IMR-90 (cell line): ENCODE results near the gene CPAMD8. TPM values are rescaled to one million over a fixed set of nuclear protein-coding genes. Genes with fewer than 3 reads are reported as not detected.

Experiments
- ATAC-seq: fragments of 200-7000 bp; cut with Tn5 transposase; 2 replicates; pipeline ENCODE4 v1.9.1; 2020; ENCODE audit warnings: low read depth, mild to moderate bottlenecking, moderate library complexity
- BruUV-seq: library from RNA; stranded (reverse); fragments of 400-500 nt; replicated peaks from 2 replicates; lab custom pipeline; 2021; lab: Mats Ljungman, UMichigan
- CTCF ChIA-PET: fragments of 300-600 bp; formaldehyde crosslinking; extraction: SDS; loops from one replicate; lab custom pipeline; 2021; ENCODE audit warnings: antibody characterized with exemption; lab: Yijun Ruan, JAX
- POLR2A ChIA-PET: fragments of 300-600 bp; sonication (Branson Sonifier 250); formaldehyde crosslinking; loops from one replicate; lab custom pipeline; 2022; ENCODE audit warnings: antibody characterized with exemption; ENCODE audit not compliant: unreplicated experiment; lab: Charles Lee
- DNase-seq: peaks from one replicate; pipeline ENCODE4 v3.0.0; 2013
- H2AFZ ChIP-seq: replicated peaks from 2 replicates; pipeline ENCODE3; 2013; ENCODE audit warnings: low read length, mild to moderate bottlenecking; ENCODE audit not compliant: poor library complexity
- H2AK5ac ChIP-seq: 2 replicates; pipeline ENCODE4 v1.6.1; 2013; ENCODE audit warnings: low read depth, low read length, inconsistent platforms
- H2AK9ac ChIP-seq: replicated peaks from 2 replicates; pipeline ENCODE3; 2013; ENCODE audit warnings: mild to moderate bottlenecking, low read depth, low read length, moderate library complexity; ENCODE audit not compliant: poor library complexity
- H2BK120ac ChIP-seq: 2 replicates; pipeline ENCODE4 v1.6.1; 2013; ENCODE audit warnings: low read depth, low read length, inconsistent platforms
- H2BK15ac ChIP-seq: 3 replicates; pipeline ENCODE4 v1.6.1; 2013; ENCODE audit warnings: low read depth, low read length, inconsistent platforms
- H2BK20ac ChIP-seq: 2 replicates; pipeline ENCODE4 v1.6.1; 2013; ENCODE audit warnings: low read depth, mild to moderate bottlenecking, inconsistent platforms, low read length, moderate library complexity
- H2BK5ac ChIP-seq: 2 replicates; pipeline ENCODE4 v1.6.1; 2013; ENCODE audit warnings: mild to moderate bottlenecking, low read depth, low read length, inconsistent platforms; ENCODE audit not compliant: poor library complexity, severe bottlenecking
- H3K14ac ChIP-seq: replicated peaks from 2 replicates; pipeline ENCODE4 v1.6.1; 2013; ENCODE audit warnings: low read depth, low read length, inconsistent platforms
- H3K18ac ChIP-seq: 2 replicates; pipeline ENCODE4 v1.6.1; 2013; ENCODE audit warnings: low read depth, low read length, control low read depth
- H3K23ac ChIP-seq: 2 replicates; pipeline ENCODE4 v1.6.1; 2013; ENCODE audit warnings: low read depth, low read length, inconsistent platforms
- H3K27ac ChIP-seq: 2 replicates; pipeline ENCODE4 v1.5.1; 2013; ENCODE audit warnings: mild to moderate bottlenecking, control low read depth, low read length; ENCODE audit not compliant: insufficient read depth
- H3K27me3 ChIP-seq: 2 replicates; pipeline ENCODE4 v1.6.1; 2013; ENCODE audit warnings: low read length; ENCODE audit not compliant: control insufficient read depth, insufficient read depth
- H3K36me3 ChIP-seq: 2 replicates; pipeline ENCODE4 v1.6.1; 2013; ENCODE audit warnings: low read length, mixed read lengths; ENCODE audit not compliant: control insufficient read depth, insufficient read depth
- H3K4ac ChIP-seq: 2 replicates; pipeline ENCODE4 v1.6.1; 2013; ENCODE audit warnings: low read depth, low read length, inconsistent platforms
- H3K4me1 ChIP-seq: 2 replicates; pipeline ENCODE4 v1.6.1; 2013; ENCODE audit warnings: low read length, mixed read lengths; ENCODE audit not compliant: control insufficient read depth, insufficient read depth
- H3K4me2 ChIP-seq: 2 replicates; pipeline ENCODE4 v1.6.1; 2013; ENCODE audit warnings: low read depth, mild to moderate bottlenecking, control low read depth, low read length, moderate library complexity
- H3K4me3 ChIP-seq: 2 replicates; pipeline ENCODE4 v1.5.1; 2013; ENCODE audit warnings: low read depth, mild to moderate bottlenecking, control low read depth, low read length, moderate library complexity; ENCODE audit not compliant: insufficient read depth
- H3K56ac ChIP-seq: 2 replicates; pipeline ENCODE4 v1.6.1; 2013; ENCODE audit warnings: low read length, inconsistent platforms; ENCODE audit not compliant: insufficient read depth; ENCODE audit errors: extremely low read depth
- H3K79me1 ChIP-seq, 2 experiments: 2 replicates each; pipeline ENCODE4 v1.6.1; 2013; ENCODE audit warnings: low read length in 2 of 2, inconsistent platforms in 1 of 2, low read depth in 1 of 2
- H3K9ac ChIP-seq: 2 replicates; pipeline ENCODE4 v1.6.1; 2013; ENCODE audit warnings: low read depth, low read length, control low read depth
- H3K9me1 ChIP-seq: 2 replicates; pipeline ENCODE4 v1.6.1; 2013; ENCODE audit warnings: low read length, inconsistent platforms; ENCODE audit not compliant: insufficient read depth
- H3K9me3 ChIP-seq: 2 replicates; pipeline ENCODE4 v1.6.1; 2013; ENCODE audit warnings: low read length; ENCODE audit not compliant: control insufficient read depth, insufficient read depth
- H4K20me1 ChIP-seq: 2 replicates; pipeline ENCODE4 v1.6.1; 2013; ENCODE audit warnings: low read length, inconsistent platforms; ENCODE audit not compliant: insufficient read depth
- H4K5ac ChIP-seq: 2 replicates; pipeline ENCODE4 v1.6.1; 2013; ENCODE audit warnings: mild to moderate bottlenecking, low read depth, low read length, control low read depth
- H4K8ac ChIP-seq, 2 experiments: 2 replicates each; pipeline ENCODE4 v1.6.1; 2013; ENCODE audit warnings: low read depth in 2 of 2, low read length in 2 of 2, control low read depth in 1 of 2, inconsistent platforms in 1 of 2
- H4K91ac ChIP-seq: 2 replicates; pipeline ENCODE4 v1.6.1; 2013; ENCODE audit warnings: low read depth, low read length, inconsistent platforms; ENCODE audit not compliant: insufficient read depth
- BHLHE40 ChIP-seq: fragments of 150-350 bp; IDR thresholded peaks from 2 replicates; pipeline ENCODE4 v1.6.1; 2016; ENCODE audit warnings: mild to moderate bottlenecking, low read depth, low read length
- CEBPB ChIP-seq: IDR thresholded peaks from 2 replicates; pipeline ENCODE4 v1.6.1; 2012; ENCODE audit warnings: low read depth, low read length, improper control_type of control experiment
- CHD1 ChIP-seq: IDR thresholded peaks from 2 replicates; pipeline ENCODE4 v1.6.1; 2012; ENCODE audit warnings: low read depth, low read length, improper control_type of control experiment
- CTCF ChIP-seq: conservative IDR thresholded peaks from 2 replicates; pipeline ENCODE4 v1.5.1; 2012; ENCODE audit warnings: mild to moderate bottlenecking, low read depth, low read length, improper control_type of control experiment
- ELK1 ChIP-seq: fragments of 150-350 bp; IDR thresholded peaks from 2 replicates; pipeline ENCODE4 v1.6.1; 2016; ENCODE audit warnings: low read depth, mild to moderate bottlenecking, low read length, moderate library complexity, borderline replicate concordance
- FOS ChIP-seq: fragments of 150-350 bp; IDR thresholded peaks from 2 replicates; pipeline ENCODE4 v1.6.1; 2016; ENCODE audit warnings: low read depth, low read length
- MAFK ChIP-seq: IDR thresholded peaks from 2 replicates; pipeline ENCODE4 v1.6.1; 2012; ENCODE audit warnings: low read depth, low read length, improper control_type of control experiment
- MAZ ChIP-seq: IDR thresholded peaks from 2 replicates; pipeline ENCODE4 v1.6.1; 2012; ENCODE audit warnings: low read depth, mild to moderate bottlenecking, low read length, improper control_type of control experiment, moderate library complexity, borderline replicate concordance
- MXI1 ChIP-seq: IDR thresholded peaks from 2 replicates; pipeline ENCODE4 v1.6.1; 2012; ENCODE audit warnings: low read depth, mild to moderate bottlenecking, low read length, moderate library complexity, borderline replicate concordance
- NFE2L2 ChIP-seq: fragments of 150-350 bp; IDR thresholded peaks from 2 replicates; pipeline ENCODE4 v1.6.1; 2016; ENCODE audit warnings: low read depth, mild to moderate bottlenecking, low read length
- POLR2A ChIP-seq: IDR thresholded peaks from 2 replicates; pipeline ENCODE4 v1.6.1; 2012; ENCODE audit warnings: mild to moderate bottlenecking, low read depth, low read length
- RAD21 ChIP-seq: IDR thresholded peaks from 2 replicates; pipeline ENCODE4 v1.6.1; 2012; ENCODE audit warnings: low read length, improper control_type of control experiment
- RCOR1 ChIP-seq: IDR thresholded peaks from 2 replicates; pipeline ENCODE4 v1.6.1; 2012; ENCODE audit warnings: mild to moderate bottlenecking, low read length, improper control_type of control experiment; ENCODE audit not compliant: insufficient replicate concordance
- RFX5 ChIP-seq: IDR thresholded peaks from 2 replicates; pipeline ENCODE4 v1.8.0; 2012; ENCODE audit warnings: low read depth, mild to moderate bottlenecking, low read length, moderate library complexity
- SMC3 ChIP-seq: fragments of 150-350 bp; IDR thresholded peaks from 2 replicates; pipeline ENCODE4 v1.6.1; 2016; ENCODE audit warnings: low read depth, mild to moderate bottlenecking, antibody characterized with exemption, low read length, moderate library complexity
- WGBS, 2 experiments: methylation state at CpG; one replicate each; pipeline versions ENCODE4 v1.1.5 to v1.1.7; 2013; ENCODE audit warnings: missing lambda C conversion rate in 2 of 2; ENCODE audit not compliant: insufficient read length in 1 of 2; ENCODE audit errors: extremely low coverage in 2 of 2; 5-methylcytosine and 5-hydroxymethylcytosine counted together
- dilution Hi-C: fragments of 300-500 bp; cut with HindIII; formaldehyde crosslinking; loops from one replicate; pipeline ENCODE4 v1.14.3; 2018; ENCODE audit warnings: low sequenced_read_pairs; ENCODE audit not compliant: unreplicated experiment
- in situ Hi-C: fragments of 300-500 bp; cut with MboI; formaldehyde crosslinking; loops from 3 replicates; pipeline ENCODE4 v1.14.3; 2019; ENCODE audit warnings: low sequenced_read_pairs, inconsistent platforms, mixed read lengths
- intact Hi-C: fragments of 100-400 bp; cut with micrococcal nuclease; formaldehyde crosslinking; loops from 2 replicates; pipeline ENCODE4 v1.10.0; 2022
- polyA plus RNA-seq, 3 experiments: library from polyadenylated mRNA; depleted of rRNA; stranded (reverse); fragments of >200 nt; gene quantifications; 2 replicates each; pipeline ENCODE4 v1.2.3, GENCODE V29; 2012; ENCODE audit warnings: low replicate concordance in 1 of 3
- total RNA-seq: library from RNA; depleted of rRNA; stranded (reverse); fragments of >200 nt; gene quantifications from 2 replicates; pipeline ENCODE4 v1.2.3, GENCODE V29; 2012
- TF ChIP-seq, protein P1 (sequence below): fragments of 150-350 bp; IDR thresholded peaks from 2 replicates; pipeline ENCODE4 v1.6.1; 2017; ENCODE audit warnings: mild to moderate bottlenecking, antibody characterized with exemption, low read length, low read depth

Gene CPAMD8
- total and polyA plus RNA-seq, 2 of the 4 experiments (the other 2 are of a cell fraction): 0.36 to 0.79 TPM

DNA sequence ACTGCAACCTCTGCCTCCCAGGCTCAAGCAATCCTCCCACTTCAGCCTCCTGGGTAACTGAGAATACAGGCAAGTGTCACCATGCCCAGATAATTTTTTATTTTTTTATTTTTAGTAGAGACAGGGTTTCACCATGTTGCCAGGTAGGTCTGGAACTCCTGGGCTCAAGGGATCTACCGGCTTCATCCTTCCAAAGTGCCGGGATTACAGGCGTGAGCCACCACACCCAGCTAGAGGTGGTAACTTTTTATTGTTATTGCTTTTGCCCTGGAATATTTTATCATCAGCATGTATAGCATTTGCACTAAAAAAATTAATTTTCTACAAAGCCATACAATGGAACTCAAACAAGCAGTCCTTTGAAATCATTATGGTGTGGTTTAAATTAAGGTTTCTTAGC, 34.6 kb upstream of the CPAMD8 start:
- Histone ChIP-seq H4K5ac (no peak overlapping the region), H4K91ac (no peak overlapping the region), H3K27me3 (no peaks in the 10 kb centered on the region), H3K23ac (no peak overlapping the region), H2BK15ac (no peak overlapping the region), H3K18ac (no peak overlapping the region), H4K20me1 (no peaks in the 10 kb centered on the region; the same call in 1 of the 2 replicates), H2AK5ac (no peak overlapping the region), H3K4me3 (no peak overlapping the region), H3K9me3 (peaks cover 17% of the 10 kb centered on the region), H3K56ac (no peak overlapping the region), H3K36me3 (peaks cover 20% of the 10 kb centered on the region), H3K4ac (no peak overlapping the region), H2AFZ (no peak overlapping the region), H2BK5ac (no peak overlapping the region), H2AK9ac (no peak overlapping the region), H3K4me2 (no peak overlapping the region), H4K8ac (no peak overlapping the region), H3K14ac (no peak overlapping the region), H3K4me1 (no peaks in the 10 kb centered on the region), H2BK20ac (no peak overlapping the region), H3K79me1 (peaks cover 37 to 59% of the 10 kb centered on the region in 2 experiments), H2BK120ac (no peak overlapping the region), H3K9me1 (0 out of 2 replicates have a peak, but pooled peaks cover 5% of the 10 kb centered on the region), H3K27ac (no peak overlapping the region), H3K9ac (no peak overlapping the region)
- no peak for ATAC-seq
- CTCF ChIA-PET: interaction anchor here (0.6 kb wide), 1 partner anchor 9 kb away, joined by 8 read pairs; no protein-coding TSS in a partner anchor
- intact Hi-C loops: no loop called here
- no CpG with 5 or more reads among the region's 3 CpGs for WGBS, 2 experiments
- dilution Hi-C loops: no loop called here
- TF ChIP-seq CEBPB: no peak
- no peak for TF ChIP-seq RFX5
- TF ChIP-seq MAFK: no peak
- TF ChIP-seq ELK1: no peak
- TF ChIP-seq POLR2A: no peak
- TF ChIP-seq, protein P1, sequence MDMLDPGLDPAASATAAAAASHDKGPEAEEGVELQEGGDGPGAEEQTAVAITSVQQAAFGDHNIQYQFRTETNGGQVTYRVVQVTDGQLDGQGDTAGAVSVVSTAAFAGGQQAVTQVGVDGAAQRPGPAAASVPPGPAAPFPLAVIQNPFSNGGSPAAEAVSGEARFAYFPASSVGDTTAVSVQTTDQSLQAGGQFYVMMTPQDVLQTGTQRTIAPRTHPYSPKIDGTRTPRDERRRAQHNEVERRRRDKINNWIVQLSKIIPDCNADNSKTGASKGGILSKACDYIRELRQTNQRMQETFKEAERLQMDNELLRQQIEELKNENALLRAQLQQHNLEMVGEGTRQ: no peak
- no peak for TF ChIP-seq CHD1
- no peak for TF ChIP-seq SMC3
- no peak for TF ChIP-seq RAD21
- no peak for TF ChIP-seq MXI1
- TF ChIP-seq FOS: no peak
- no peak for TF ChIP-seq MAZ
- TF ChIP-seq RCOR1: no peak
- TF ChIP-seq CTCF: no peak
- TF ChIP-seq NFE2L2: no peak
- no peak for TF ChIP-seq BHLHE40
- DNase-seq: no peak
- no TSS peak for BruUV-seq
- POLR2A ChIA-PET: no interaction called here
- in situ Hi-C loops: no loop called here
